NCI-H128 (cell line): ENCODE measurements around the gene KDSR.

Experiments used
- DNase-seq: peaks from one replicate; lab custom pipeline; 2025; ENCODE audit not compliant: unreplicated experiment; lab: John Stamatoyannopoulos, UW

The KDSR gene

GRCh38 chr18:63367053-63367953 lies at the start of gene KDSR:
KDSR (minus strand) TSS chr18:63367206; CDS start chr18:63367118, 88 bp downstream.
- DNase-seq = peak; percentile 98

DNA sequence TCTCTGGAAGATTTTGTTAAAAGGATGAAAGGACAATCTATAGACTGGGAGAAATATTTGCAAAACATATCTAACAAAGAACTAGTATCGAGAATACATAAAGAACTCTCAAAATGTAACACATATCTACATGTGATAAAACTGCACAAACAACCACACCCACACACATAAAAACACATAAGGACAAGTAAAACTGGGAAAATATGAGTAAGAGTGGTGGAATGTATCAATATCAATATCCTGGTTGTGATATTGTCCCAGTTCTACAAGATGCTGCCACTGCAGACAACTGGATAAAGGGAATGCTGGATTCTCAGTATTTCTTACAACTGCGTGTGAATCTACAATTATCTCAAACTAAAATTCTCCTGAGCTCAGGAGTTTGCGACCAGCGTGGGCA lies 45.9 kb upstream of the KDSR start:
- DNase-seq = no peak

DNA sequence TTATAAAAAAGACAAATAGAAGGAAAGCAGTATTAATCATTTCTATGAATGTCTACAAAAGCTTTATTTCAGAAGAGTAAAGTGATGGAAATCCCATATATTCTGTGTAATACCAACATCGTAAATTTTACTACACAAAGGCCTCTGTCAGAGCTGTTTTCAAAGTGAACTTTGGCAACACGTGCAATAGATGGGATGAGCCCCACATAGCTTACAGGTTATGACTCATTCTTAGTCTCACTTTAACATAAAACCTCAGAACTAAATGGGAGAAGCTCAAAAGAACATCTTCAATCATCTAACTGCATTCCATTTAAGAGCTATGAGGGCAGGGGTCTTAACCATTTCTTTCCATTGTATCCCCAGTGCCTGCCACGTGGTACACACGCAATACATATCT lies 43.8 kb upstream of the KDSR start:
- DNase-seq = no peak

- no peak for DNase-seq
Measured at GRCh38 chr18:63409301-63409700, 42.3 kb upstream of the KDSR start.

GRCh38 chr18:63407734-63408133 lies 40.7 kb upstream of the KDSR start:
- DNase-seq = no peak

DNA sequence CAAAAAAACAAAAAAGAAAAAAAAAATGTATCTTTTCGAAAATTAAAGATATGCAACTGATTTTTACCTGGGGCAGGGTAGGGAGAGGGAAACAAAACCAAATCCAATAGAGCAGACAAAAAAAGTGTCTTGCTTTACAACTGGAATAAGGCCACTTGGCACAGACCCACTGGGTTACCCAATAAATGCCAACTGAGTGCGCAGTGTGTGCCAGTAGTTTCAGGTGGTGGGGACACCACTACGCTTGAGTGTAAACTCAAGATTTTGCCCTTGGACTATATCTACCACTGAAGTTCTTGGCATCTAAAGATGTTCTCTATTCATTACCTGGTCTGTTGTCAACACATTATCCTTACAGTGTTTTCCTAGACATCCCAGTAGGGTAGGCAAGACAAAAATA lies 39.0 kb upstream of the KDSR start:
- no peak for DNase-seq

- DNase-seq = no peak
Measured at GRCh38 chr18:63402246-63403162, 35.5 kb upstream of the KDSR start.

- DNase-seq = no peak
Measured at GRCh38 chr18:63399300-63399699, 32.3 kb upstream of the KDSR start.

DNA sequence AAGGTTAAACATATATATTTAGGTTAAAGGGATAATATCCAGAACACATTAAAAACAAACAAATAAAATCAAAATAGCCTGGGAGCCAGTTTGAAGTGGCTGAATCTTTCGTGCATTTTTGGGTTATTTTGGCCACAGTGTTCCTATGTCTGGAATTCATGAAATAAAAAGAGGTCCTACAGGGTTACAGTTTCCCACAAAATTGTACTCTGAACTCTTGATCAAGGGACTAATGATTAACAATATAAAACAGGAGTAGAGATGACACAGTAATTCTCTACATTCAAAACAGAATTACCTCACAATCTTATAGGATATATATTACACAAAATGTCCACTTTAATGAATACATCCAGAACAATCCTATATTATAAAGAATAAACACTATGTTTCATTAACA lies 30.3 kb upstream of the KDSR start:
- DNase-seq = no peak

DNA sequence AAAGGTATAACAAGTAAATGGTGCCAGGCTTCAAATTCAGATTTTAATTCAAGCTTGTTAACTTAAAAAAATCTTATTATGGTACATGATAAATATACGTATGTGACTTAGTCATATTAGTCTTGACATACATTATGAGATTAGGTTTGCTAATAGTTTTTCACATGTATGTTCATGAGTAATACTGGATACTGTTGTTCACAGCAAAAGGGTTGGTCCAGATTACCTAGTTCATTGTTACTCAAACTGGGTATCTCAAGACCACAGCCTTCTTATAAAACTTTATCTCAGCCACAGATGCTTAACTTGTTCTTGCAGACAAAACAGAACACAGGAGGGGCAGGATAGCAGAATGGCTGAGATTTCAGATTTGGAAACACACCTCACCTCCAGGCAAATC lies 28.5 kb upstream of the KDSR start:
- no peak for DNase-seq

DNA sequence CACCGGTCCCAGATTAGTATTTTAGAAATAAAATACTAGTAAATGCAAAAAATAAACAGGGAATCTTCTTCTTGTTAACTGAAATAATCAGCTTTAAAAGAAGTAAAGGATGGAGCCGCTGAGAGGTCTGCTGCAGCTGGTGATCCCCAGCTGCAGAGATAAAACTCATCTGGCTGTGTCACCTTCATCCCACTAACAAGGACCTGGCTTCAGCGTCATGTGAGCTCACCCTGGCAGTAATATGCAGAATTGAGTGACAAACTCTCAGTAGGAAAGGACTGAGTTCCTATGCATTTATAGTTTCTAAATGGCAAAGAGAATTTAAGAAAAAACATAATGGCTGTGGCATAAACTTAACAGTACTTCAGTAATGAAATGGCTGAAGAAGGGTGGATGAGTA lies 27.9 kb upstream of the KDSR start:
- no peak for DNase-seq

GRCh38 chr18:63387861-63388260 lies 20.9 kb upstream of the KDSR start:
- no peak for DNase-seq

DNA sequence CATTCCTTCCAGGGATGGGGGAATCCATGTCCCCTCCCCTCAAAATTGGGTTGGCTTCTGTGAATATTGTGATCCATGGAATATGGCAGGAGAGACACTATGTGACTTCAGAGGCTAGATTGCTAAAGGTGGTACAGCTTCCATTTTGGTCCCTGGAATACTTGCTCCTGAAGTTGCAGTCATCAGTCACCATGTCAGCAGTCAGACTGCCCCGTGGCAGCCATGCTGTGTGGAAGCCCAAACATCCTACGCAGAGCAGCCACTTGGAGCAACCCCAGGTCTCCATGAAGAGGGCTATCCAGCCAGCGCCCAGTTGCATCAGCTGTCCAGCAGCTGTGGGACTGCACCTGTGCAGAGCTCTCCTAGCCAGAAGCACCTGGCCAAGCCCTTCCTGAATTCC lies 15.8 kb upstream of the KDSR start:
- no peak for DNase-seq

DNA sequence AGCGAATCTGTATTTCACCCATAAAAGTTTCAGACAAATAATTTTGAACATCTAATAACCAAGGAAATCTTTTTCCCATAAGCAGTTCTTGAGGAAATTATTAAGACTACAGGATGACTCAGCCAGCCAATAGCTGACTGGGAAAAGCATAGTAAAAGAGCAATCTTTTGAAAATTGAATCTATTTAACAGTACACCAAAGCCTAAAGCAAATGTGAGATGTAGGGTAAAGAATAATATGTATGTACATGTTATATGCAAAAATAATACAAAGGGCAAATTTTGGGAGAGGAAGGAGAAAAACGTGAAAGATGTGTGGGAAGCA lies 12.6 kb upstream of the KDSR start:
- DNase-seq = no peak

DNA sequence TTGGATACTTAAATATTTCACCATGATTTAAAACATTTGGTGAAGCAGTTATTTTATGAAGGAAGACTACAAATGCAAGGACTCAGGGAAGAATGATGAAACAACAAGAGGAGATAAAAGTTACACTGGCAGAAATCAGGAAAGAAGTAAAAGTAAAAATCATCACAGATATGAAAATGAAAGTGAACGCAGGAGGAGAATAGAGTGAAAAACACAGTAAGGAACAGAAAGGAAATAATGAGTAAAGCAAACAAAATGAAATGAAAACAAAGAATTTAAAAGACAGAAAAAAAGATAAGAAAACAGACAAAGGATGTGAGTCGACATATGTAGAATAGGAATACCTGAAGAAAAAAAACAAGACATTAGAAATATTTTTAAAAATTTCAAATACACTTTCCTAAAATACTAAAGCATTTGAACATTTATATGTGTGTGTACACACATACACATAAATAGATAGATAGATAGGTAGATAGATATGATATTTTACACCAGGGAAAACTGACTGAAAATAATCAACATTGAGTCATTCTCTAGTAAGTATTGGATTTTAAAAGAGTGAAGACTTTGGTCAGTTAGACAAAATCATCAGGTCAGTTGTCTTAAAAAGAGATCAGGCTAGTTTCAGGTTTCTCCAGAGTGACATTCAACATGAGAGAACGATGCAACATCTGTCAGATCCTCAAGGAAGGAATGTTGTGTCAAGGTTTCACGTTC lies 12.1 kb upstream of the KDSR start:
- no peak for DNase-seq

GRCh38 chr18:63377275-63377980 lies 10.4 kb upstream of the KDSR start:
- no peak for DNase-seq

DNA sequence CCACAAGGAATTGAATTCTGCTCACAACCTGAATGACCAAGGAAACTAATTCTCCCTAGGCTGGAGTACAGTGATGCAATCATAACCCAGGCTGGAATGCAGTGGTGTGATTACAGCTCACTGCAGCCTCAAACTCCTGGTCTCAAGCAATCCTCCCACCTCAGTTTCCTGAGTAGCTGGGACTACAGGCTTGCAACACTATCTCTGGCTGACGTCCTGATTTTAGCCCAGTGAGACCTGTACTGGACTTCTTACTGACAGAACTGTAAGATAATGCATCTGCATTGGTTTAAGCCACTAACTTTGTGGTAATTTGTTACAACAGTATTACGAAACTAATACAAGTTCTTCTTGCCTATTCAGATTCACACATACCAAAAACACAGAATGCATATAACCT lies 9.5 kb upstream of the KDSR start:
- DNase-seq = no peak

- DNase-seq = no peak
Measured at GRCh38 chr18:63374540-63374939, 7.5 kb upstream of the KDSR start.

DNA sequence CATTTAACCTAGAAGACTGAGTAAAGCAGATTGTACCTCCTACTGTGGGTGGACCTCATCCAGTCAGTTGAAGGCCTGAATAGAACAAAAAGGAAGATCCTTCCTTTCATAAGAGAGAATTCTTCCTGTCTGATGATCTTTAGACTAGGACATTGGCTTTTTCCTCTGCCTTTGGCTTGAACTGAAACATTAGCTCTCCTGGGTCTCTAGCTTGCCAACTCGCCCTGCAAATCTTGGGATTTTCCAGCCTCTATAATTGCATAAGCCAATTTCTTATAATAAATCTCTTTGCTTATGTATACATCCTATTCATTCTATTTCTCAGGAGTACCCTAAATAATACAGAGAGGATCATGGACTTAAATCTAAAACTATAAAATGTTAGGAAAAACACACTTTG lies 6.2 kb upstream of the KDSR start:
- no peak for DNase-seq

GRCh38 chr18:63368611-63369010 lies 1.6 kb upstream of the KDSR start:
- no peak for DNase-seq
